ENCODE data around the gene LPAR1. TPM values are rescaled to one million over a fixed set of nuclear protein-coding genes. Genes with fewer than 3 reads are reported as not detected.

Gene LPAR1
- total RNA-seq, 1 donor from 2014 or later: 11.5 TPM

DNA sequence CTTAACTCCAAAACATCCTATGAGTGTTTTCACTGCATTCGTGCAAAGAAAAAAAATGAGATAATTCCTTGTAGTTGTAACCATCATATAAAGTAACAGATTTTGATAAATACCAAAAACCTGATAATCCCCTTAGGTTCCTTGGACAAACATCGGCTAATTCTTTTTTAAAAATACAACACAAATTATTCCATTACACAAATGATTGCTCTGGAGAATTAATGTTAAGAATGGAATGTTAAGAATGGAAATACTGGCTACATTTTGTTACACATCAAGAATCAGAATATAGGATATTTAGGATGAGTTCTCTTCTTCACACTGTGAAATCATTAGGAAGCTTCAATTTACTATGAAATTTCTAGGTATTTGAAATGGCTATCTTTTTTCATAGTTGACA, 139.4 kb downstream of the LPAR1 start:
- Histone ChIP-seq H3K4me3 (ENCODE audit: insufficient read depth, low read depth, low read length) (no peak overlapping the region), H3K27me3 (ENCODE audit: insufficient read depth, low read length) (no peaks in the 10 kb centered on the region), H3K79me2 (ENCODE audit: insufficient read depth, low read length) (no peaks in the 10 kb centered on the region), H4K20me1 (ENCODE audit: insufficient read depth, low read length) (no peaks in the 10 kb centered on the region), H2AFZ (ENCODE audit: low read depth, low read length) (no peak overlapping the region), H3K36me3 (ENCODE audit: insufficient read depth, low read length) (no peaks in the 10 kb centered on the region), H3K27ac (ENCODE audit: low read depth, low read length) (no peak overlapping the region), H3K9me3 (ENCODE audit: insufficient read depth, low read depth, low read length) (no peaks in the 10 kb centered on the region), H3K4me2 (ENCODE audit: low read length) (no peak overlapping the region), H3K4me1 (ENCODE audit: insufficient read depth, low read length) (no peaks in the 10 kb centered on the region), H3K9ac (ENCODE audit: low read length) (no peak overlapping the region)
- H3K4me1 Mint-ChIP-seq (ENCODE audit: low read depth, unreplicated experiment): peaks cover 3% of the 10 kb centered on the region
- peak; percentile 20 for FAIRE-seq
- no peak for TF ChIP-seq EZH2 (IDR thresholded peaks at IDR 0.05; ENCODE audit: insufficient read depth, low read length)
- TF ChIP-seq, protein P1, sequence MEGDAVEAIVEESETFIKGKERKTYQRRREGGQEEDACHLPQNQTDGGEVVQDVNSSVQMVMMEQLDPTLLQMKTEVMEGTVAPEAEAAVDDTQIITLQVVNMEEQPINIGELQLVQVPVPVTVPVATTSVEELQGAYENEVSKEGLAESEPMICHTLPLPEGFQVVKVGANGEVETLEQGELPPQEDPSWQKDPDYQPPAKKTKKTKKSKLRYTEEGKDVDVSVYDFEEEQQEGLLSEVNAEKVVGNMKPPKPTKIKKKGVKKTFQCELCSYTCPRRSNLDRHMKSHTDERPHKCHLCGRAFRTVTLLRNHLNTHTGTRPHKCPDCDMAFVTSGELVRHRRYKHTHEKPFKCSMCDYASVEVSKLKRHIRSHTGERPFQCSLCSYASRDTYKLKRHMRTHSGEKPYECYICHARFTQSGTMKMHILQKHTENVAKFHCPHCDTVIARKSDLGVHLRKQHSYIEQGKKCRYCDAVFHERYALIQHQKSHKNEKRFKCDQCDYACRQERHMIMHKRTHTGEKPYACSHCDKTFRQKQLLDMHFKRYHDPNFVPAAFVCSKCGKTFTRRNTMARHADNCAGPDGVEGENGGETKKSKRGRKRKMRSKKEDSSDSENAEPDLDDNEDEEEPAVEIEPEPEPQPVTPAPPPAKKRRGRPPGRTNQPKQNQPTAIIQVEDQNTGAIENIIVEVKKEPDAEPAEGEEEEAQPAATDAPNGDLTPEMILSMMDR (IDR thresholded peaks at IDR 0.05; ENCODE audit: insufficient read depth, low read depth, low read length): no peak
- no peak overlapping the region for H3K27ac Mint-ChIP-seq (ENCODE audit: unreplicated experiment)
- DNase-seq (ENCODE audit: low read depth): no peak
- H3K9me3 Mint-ChIP-seq (ENCODE audit: unreplicated experiment): peaks cover 14% of the 10 kb centered on the region
- H3K27me3 Mint-ChIP-seq (ENCODE audit: low read depth, unreplicated experiment): no peaks in the 10 kb centered on the region
- H3K36me3 Mint-ChIP-seq (ENCODE audit: low read depth, unreplicated experiment): peaks cover 16% of the 10 kb centered on the region
- no peak overlapping the region for H3K4me3 Mint-ChIP-seq (ENCODE audit: unreplicated experiment)

DNA sequence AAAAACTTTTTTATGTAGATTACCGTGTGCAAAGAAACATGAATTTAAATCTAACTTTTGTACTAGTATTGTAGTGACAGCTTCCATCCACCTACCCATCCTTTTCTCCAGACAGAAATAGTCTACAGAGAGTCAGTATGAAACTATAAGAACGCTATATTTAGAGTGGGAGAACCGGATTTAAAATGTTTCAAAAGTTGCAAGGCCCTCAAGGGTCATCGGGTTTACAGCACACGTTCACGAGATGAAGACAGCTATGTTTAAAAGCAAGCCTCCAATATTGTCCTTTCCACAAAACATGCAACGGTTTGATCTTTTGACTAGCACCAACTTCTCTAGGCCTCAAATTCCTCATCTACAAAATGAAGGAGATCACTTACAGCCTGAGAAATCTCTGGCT, 139.9 kb downstream of the LPAR1 start:
- no peaks in the 10 kb centered on the region for H3K36me3 ChIP-seq (ENCODE audit: insufficient read depth, low read length)
- no peak overlapping the region for H3K4me3 ChIP-seq (ENCODE audit: insufficient read depth, low read depth, low read length)
- H3K9me3 Mint-ChIP-seq (ENCODE audit: unreplicated experiment): peaks cover 14% of the 10 kb centered on the region
- H3K27me3 Mint-ChIP-seq (ENCODE audit: low read depth, unreplicated experiment): no peaks in the 10 kb centered on the region
- TF ChIP-seq EZH2 (IDR thresholded peaks at IDR 0.05; ENCODE audit: insufficient read depth, low read length): no peak
- TF ChIP-seq, protein P1 (IDR thresholded peaks at IDR 0.05; ENCODE audit: insufficient read depth, low read depth, low read length): no peak
- H3K27me3 ChIP-seq (ENCODE audit: insufficient read depth, low read length): no peaks in the 10 kb centered on the region
- no peaks in the 10 kb centered on the region for H3K79me2 ChIP-seq (ENCODE audit: insufficient read depth, low read length)
- no peak overlapping the region for H2AFZ ChIP-seq (ENCODE audit: low read depth, low read length)
- no peaks in the 10 kb centered on the region for H3K9me3 ChIP-seq (ENCODE audit: insufficient read depth, low read depth, low read length)
- H3K4me2 ChIP-seq (ENCODE audit: low read length): no peak overlapping the region
- H4K20me1 ChIP-seq (ENCODE audit: insufficient read depth, low read length): no peaks in the 10 kb centered on the region
- no peak overlapping the region for H3K9ac ChIP-seq (ENCODE audit: low read length)
- H3K4me1 Mint-ChIP-seq (ENCODE audit: low read depth, unreplicated experiment): peaks cover 3% of the 10 kb centered on the region
- no peak overlapping the region for H3K27ac Mint-ChIP-seq (ENCODE audit: unreplicated experiment)
- DNase-seq (ENCODE audit: low read depth) (no peak), FAIRE-seq (no peak)
- H3K4me1 ChIP-seq (ENCODE audit: insufficient read depth, low read length): no peaks in the 10 kb centered on the region
- no peak overlapping the region for H3K27ac ChIP-seq (ENCODE audit: low read depth, low read length)
- H3K4me3 Mint-ChIP-seq (ENCODE audit: unreplicated experiment): no peak overlapping the region
- peaks cover 16% of the 10 kb centered on the region for H3K36me3 Mint-ChIP-seq (ENCODE audit: low read depth, unreplicated experiment)

DNA sequence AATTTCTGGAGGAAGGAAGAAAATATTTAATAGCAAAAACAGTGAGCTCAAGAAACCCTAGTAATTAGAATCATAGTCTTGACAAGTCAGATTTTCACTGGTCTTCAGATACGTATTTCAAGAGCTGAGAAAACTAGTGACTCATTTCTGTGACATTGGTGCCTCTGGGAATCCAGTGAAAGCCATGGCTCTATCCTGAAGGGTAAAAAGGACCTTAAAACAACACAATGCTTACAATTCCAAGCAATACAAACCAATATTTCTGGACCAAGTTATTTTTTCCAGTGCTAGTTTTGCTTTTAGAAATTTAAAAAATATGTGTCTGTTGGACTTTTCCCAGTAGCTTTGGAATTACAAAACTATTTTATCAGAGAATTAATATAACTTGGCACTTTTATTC, 140.3 kb downstream of the LPAR1 start:
- no peak overlapping the region for H2AFZ ChIP-seq (ENCODE audit: low read depth, low read length)
- Mint-ChIP-seq H3K27me3 (ENCODE audit: low read depth, unreplicated experiment) (no peaks in the 10 kb centered on the region), H3K9me3 (ENCODE audit: unreplicated experiment) (peaks cover 14% of the 10 kb centered on the region), H3K27ac (ENCODE audit: unreplicated experiment) (no peak overlapping the region), H3K36me3 (ENCODE audit: low read depth, unreplicated experiment) (peaks cover 14% of the 10 kb centered on the region), H3K4me3 (ENCODE audit: unreplicated experiment) (no peak overlapping the region), H3K4me1 (ENCODE audit: low read depth, unreplicated experiment) (peaks cover 3% of the 10 kb centered on the region)
- no peak overlapping the region for H3K27ac ChIP-seq (ENCODE audit: low read depth, low read length)
- no peaks in the 10 kb centered on the region for H3K27me3 ChIP-seq (ENCODE audit: insufficient read depth, low read length)
- H3K9me3 ChIP-seq (ENCODE audit: insufficient read depth, low read depth, low read length): no peaks in the 10 kb centered on the region
- FAIRE-seq (peak; percentile 59), DNase-seq (ENCODE audit: low read depth) (no peak)
- H3K79me2 ChIP-seq (ENCODE audit: insufficient read depth, low read length): no peaks in the 10 kb centered on the region
- H3K4me2 ChIP-seq (ENCODE audit: low read length): no peak overlapping the region
- TF ChIP-seq EZH2 (IDR thresholded peaks at IDR 0.05; ENCODE audit: insufficient read depth, low read length): no peak
- TF ChIP-seq, protein P1 (IDR thresholded peaks at IDR 0.05; ENCODE audit: insufficient read depth, low read depth, low read length): no peak
- no peaks in the 10 kb centered on the region for H3K36me3 ChIP-seq (ENCODE audit: insufficient read depth, low read length)
- no peaks in the 10 kb centered on the region for H4K20me1 ChIP-seq (ENCODE audit: insufficient read depth, low read length)
- H3K9ac ChIP-seq (ENCODE audit: low read length): no peak overlapping the region
- no peak overlapping the region for H3K4me3 ChIP-seq (ENCODE audit: insufficient read depth, low read depth, low read length)
- no peaks in the 10 kb centered on the region for H3K4me1 ChIP-seq (ENCODE audit: insufficient read depth, low read length)

Measured in astrocyte (in vitro differentiated cells and primary cell).